Keratinocyte (primary cell): ENCODE data around the gene VPS13A. TPM values are rescaled to one million over a fixed set of nuclear protein-coding genes. Genes with fewer than 3 reads are reported as not detected.

Experiments
- DNase-seq: peaks from one replicate; pipeline ENCODE4 v3.0.0-alpha.2; 2011; ENCODE audit warnings: low read depth, missing footprints, low spot score
- FAIRE-seq: peaks from 2 replicates; lab custom pipeline; 2011; peaks lifted over from hg19 to GRCh38; lab: Jason Lieb, UNC
- H2AFZ ChIP-seq: 2 replicates; pipeline ENCODE4 v1.6.0; 2012; ENCODE audit warnings: low read length, control low read depth, inconsistent platforms; ENCODE audit not compliant: control insufficient read depth
- H3K27ac ChIP-seq: 2 replicates; pipeline ENCODE4 v1.5.1; 2011; ENCODE audit warnings: low read length; ENCODE audit not compliant: control insufficient read depth, insufficient read depth
- H3K27me3 ChIP-seq: 3 replicates; pipeline ENCODE4 v1.6.0; 2011; ENCODE audit warnings: low read length; ENCODE audit not compliant: control insufficient read depth, insufficient read depth; ENCODE audit errors: extremely low read depth
- H3K36me3 ChIP-seq, 2 experiments: 2 replicates in 1 of 2; 3 replicates in 1 of 2; pipeline ENCODE4 v1.5.1; 2011; ENCODE audit warnings: low read length in 2 of 2, mild to moderate bottlenecking in 1 of 2; ENCODE audit not compliant: control insufficient read depth in 2 of 2, insufficient read depth in 2 of 2; ENCODE audit errors: extremely low read depth in 1 of 2
- H3K4me1 ChIP-seq: 3 replicates; pipeline ENCODE4 v1.5.1; 2011; ENCODE audit warnings: low read length; ENCODE audit not compliant: control insufficient read depth, insufficient read depth; ENCODE audit errors: extremely low read depth
- H3K4me2 ChIP-seq: 3 replicates; pipeline ENCODE4 v1.6.0; 2011; ENCODE audit warnings: low read depth, low read length; ENCODE audit not compliant: control insufficient read depth, insufficient read depth; ENCODE audit errors: extremely low read depth
- H3K4me3 ChIP-seq, 3 experiments: fragments of 200-600 bp in 1 of 3; sonication (generic) in 1 of 3; 2 replicates in 2 of 3; 3 replicates in 1 of 3; pipeline ENCODE4 v1.5.1; 2011 to 2016; ENCODE audit warnings: low read length in 3 of 3, mild to moderate bottlenecking in 3 of 3, control low read depth in 2 of 3, inconsistent platforms in 1 of 3, low read depth in 1 of 3, mixed read lengths in 1 of 3, mixed run types in 1 of 3, moderate library complexity in 1 of 3; ENCODE audit not compliant: control insufficient read depth in 2 of 3, insufficient read depth in 2 of 3; ENCODE audit errors: extremely low read depth in 1 of 3
- H3K79me2 ChIP-seq: 2 replicates; pipeline ENCODE4 v1.6.0; 2012; ENCODE audit warnings: low read length; ENCODE audit not compliant: control insufficient read depth, insufficient read depth
- H3K9ac ChIP-seq: 3 replicates; pipeline ENCODE4 v1.6.0; 2011; ENCODE audit warnings: low read length; ENCODE audit not compliant: control insufficient read depth, insufficient read depth; ENCODE audit errors: extremely low read depth
- H3K9me1 ChIP-seq: 3 replicates; pipeline ENCODE4 v1.6.0; 2011; ENCODE audit warnings: low read length; ENCODE audit not compliant: control insufficient read depth, insufficient read depth; ENCODE audit errors: extremely low read depth
- H3K9me3 ChIP-seq: 2 replicates; pipeline ENCODE4 v1.5.1; 2012; ENCODE audit warnings: low read depth, low read length; ENCODE audit not compliant: control insufficient read depth
- H4K20me1 ChIP-seq: 3 replicates; pipeline ENCODE4 v1.6.0; 2011; ENCODE audit warnings: low read length; ENCODE audit not compliant: control insufficient read depth, insufficient read depth; ENCODE audit errors: extremely low read depth
- EZH2 ChIP-seq: IDR thresholded peaks from one replicate; pipeline ENCODE4 v1.6.1; 2012; ENCODE audit warnings: inconsistent platforms, mild to moderate bottlenecking, low read length, moderate library complexity
- dilution Hi-C: fragments of 300-500 bp; cut with MboI; formaldehyde crosslinking; loops from one replicate; pipeline ENCODE4 v1.7.0; 2020; ENCODE audit warnings: low sequenced_read_pairs; ENCODE audit not compliant: extremely low pct_ligation_motif_present
- polyA plus RNA-seq, 5 experiments: library from polyadenylated mRNA; depleted of rRNA in 3 of 5; stranded (reverse) in 3 of 5; stranded (forward) in 1 of 5; unstranded in 1 of 5; fragments of >200 nt; gene quantifications; 1 replicate in 1 of 5; 2 replicates in 3 of 5; 3 replicates in 1 of 5; pipeline versions ENCODE4 v1.2.1 to v1.2.3, GENCODE V29; 2011 to 2012; ENCODE audit warnings: missing spikeins in 2 of 5, low read depth in 1 of 5, low replicate concordance in 1 of 5
- TF ChIP-seq, protein P1 (sequence below), 3 experiments: IDR thresholded peaks in 1 of 3; conservative IDR thresholded peaks in 1 of 3; optimal IDR thresholded peaks in 1 of 3; 2 replicates in 2 of 3; 3 replicates in 1 of 3; pipeline versions ENCODE3 to v1.5.1; 2011; ENCODE audit warnings: low read length in 3 of 3, mild to moderate bottlenecking in 3 of 3, moderate library complexity in 2 of 3, control low read depth in 1 of 3, inconsistent platforms in 1 of 3; ENCODE audit not compliant: insufficient read depth in 2 of 3; ENCODE audit errors: extremely low read depth in 1 of 3

VPS13A gene
- polyA plus RNA-seq, 1 donor (not counting 4 experiments of a cell fraction or from before 2014, with no cell fraction given): 55.3 TPM

GRCh38 chr9:77421506-77422265 lies 244.4 kb downstream of the VPS13A start:
- H4K20me1 ChIP-seq: no peaks in the 10 kb centered on the region
- dilution Hi-C loops: no loop called here
- no peak overlapping the region for H3K4me2 ChIP-seq
- no peak overlapping the region for H2AFZ ChIP-seq
- no peaks in the 10 kb centered on the region for H3K27me3 ChIP-seq
- H3K9me1 ChIP-seq: no peaks in the 10 kb centered on the region
- H3K79me2 ChIP-seq: no peaks in the 10 kb centered on the region
- DNase-seq: no peak
- no peaks in the 10 kb centered on the region for H3K4me1 ChIP-seq
- H3K36me3 ChIP-seq: no peaks in the 10 kb centered on the region
- H3K9me3 ChIP-seq: no peaks in the 10 kb centered on the region
- no peak overlapping the region for H3K27ac ChIP-seq
- no peak for TF ChIP-seq EZH2
- TF ChIP-seq, protein P1, sequence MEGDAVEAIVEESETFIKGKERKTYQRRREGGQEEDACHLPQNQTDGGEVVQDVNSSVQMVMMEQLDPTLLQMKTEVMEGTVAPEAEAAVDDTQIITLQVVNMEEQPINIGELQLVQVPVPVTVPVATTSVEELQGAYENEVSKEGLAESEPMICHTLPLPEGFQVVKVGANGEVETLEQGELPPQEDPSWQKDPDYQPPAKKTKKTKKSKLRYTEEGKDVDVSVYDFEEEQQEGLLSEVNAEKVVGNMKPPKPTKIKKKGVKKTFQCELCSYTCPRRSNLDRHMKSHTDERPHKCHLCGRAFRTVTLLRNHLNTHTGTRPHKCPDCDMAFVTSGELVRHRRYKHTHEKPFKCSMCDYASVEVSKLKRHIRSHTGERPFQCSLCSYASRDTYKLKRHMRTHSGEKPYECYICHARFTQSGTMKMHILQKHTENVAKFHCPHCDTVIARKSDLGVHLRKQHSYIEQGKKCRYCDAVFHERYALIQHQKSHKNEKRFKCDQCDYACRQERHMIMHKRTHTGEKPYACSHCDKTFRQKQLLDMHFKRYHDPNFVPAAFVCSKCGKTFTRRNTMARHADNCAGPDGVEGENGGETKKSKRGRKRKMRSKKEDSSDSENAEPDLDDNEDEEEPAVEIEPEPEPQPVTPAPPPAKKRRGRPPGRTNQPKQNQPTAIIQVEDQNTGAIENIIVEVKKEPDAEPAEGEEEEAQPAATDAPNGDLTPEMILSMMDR (optimal IDR thresholded peaks at IDR 0.05 in 1 of 3, IDR thresholded peaks at IDR 0.05 in 1 of 3, conservative IDR thresholded peaks at IDR 0.05 in 1 of 3; ENCODE audit: extremely low read depth in 1 of 3, insufficient read depth in 2 of 3, low read length in 3 of 3): no peak
- no peak overlapping the region for H3K4me3 ChIP-seq
- FAIRE-seq: no peak
- H3K9ac ChIP-seq: no peak overlapping the region

DNA sequence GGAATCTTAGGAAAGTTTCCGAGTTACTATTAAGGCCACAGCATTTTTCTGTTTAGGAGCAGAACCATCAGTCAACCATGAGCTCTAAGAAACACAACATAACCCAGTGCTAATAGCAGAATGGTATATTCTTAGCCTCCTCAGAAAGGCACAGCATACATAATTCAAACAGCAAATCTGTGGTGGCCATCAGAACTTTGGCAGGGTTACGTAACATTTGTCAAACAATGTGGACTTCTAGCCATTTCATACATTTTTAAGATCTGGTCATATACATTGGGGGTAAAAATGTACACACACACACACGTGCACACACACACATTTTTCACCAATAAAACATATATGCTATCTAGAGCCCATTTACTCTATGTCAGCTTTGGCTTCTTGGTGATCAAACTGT lies 245.6 kb downstream of the VPS13A start:
- Histone ChIP-seq H3K9me3 (no peaks in the 10 kb centered on the region), H3K4me3 (no peak overlapping the region), H3K27ac (no peak overlapping the region), H3K9ac (no peak overlapping the region), H2AFZ (no peak overlapping the region), H3K36me3 (no peaks in the 10 kb centered on the region), H4K20me1 (no peaks in the 10 kb centered on the region), H3K4me1 (no peaks in the 10 kb centered on the region), H3K27me3 (no peaks in the 10 kb centered on the region), H3K9me1 (no peaks in the 10 kb centered on the region), H3K4me2 (no peak overlapping the region), H3K79me2 (no peaks in the 10 kb centered on the region)
- dilution Hi-C loops: no loop called here
- DNase-seq (no peak), FAIRE-seq (no peak)
- no peak for TF ChIP-seq EZH2
- TF ChIP-seq, protein P1 (optimal IDR thresholded peaks at IDR 0.05 in 1 of 3, IDR thresholded peaks at IDR 0.05 in 1 of 3, conservative IDR thresholded peaks at IDR 0.05 in 1 of 3; ENCODE audit: extremely low read depth in 1 of 3, insufficient read depth in 2 of 3, low read length in 3 of 3): no peak
